Gastroesophageal sphincter (tissue), 4 donors: ENCODE results near the gene GDPD5. TPM values are rescaled to one million over a fixed set of nuclear protein-coding genes. Genes with fewer than 3 reads are reported as not detected.
A peak's percentile ranks its signal among the peaks of the same experiment; 100 is the strongest.

ENCODE experiments used
- ATAC-seq: fragments of 150-250 bp; one replicate; pipeline ENCODE4 v1.9.1; 2016; ENCODE audit warnings: mild to moderate bottlenecking, moderate library complexity
- H3K27ac ChIP-seq, 4 donors: fragments of 200-600 bp; sonication (generic) in 3 of 4; 1 replicate in 3 of 4; 2 replicates in 1 of 4; pipeline ENCODE4 v1.5.1; 2016 to 2019
- H3K27me3 ChIP-seq: fragments of 200-600 bp; sonication (generic); one replicate; pipeline ENCODE4 v1.5.1; 2019
- H3K36me3 ChIP-seq, 2 donors: fragments of 200-600 bp; sonication (generic); one replicate each; pipeline ENCODE4 v1.5.1; 2019; ENCODE audit warnings: control low read depth in 1 of 2
- H3K4me1 ChIP-seq, 3 donors: fragments of 200-600 bp; sonication (generic); 1 replicate in 2 of 3; 2 replicates in 1 of 3; pipeline ENCODE4 v1.5.1; 2016 to 2019; ENCODE audit warnings: control low read depth in 2 of 3
- H3K4me3 ChIP-seq, 2 donors: fragments of 200-600 bp; sonication (generic); one replicate each; pipeline ENCODE4 v1.5.1; 2019; ENCODE audit warnings: mild to moderate bottlenecking in 1 of 2, moderate library complexity in 1 of 2
- H3K9me3 ChIP-seq, 3 donors: fragments of 200-600 bp; sonication (generic); one replicate each; pipeline ENCODE4 v1.5.1; 2017 to 2019; ENCODE audit warnings: control low read depth in 2 of 3
- CTCF ChIP-seq, 4 experiments: fragments of 200-600 bp in 2 of 4; fragments of 450-650 bp in 2 of 4; sonication (generic) in 1 of 4; IDR thresholded peaks; one replicate each; pipeline ENCODE4 v1.5.1; 2017 to 2019; ENCODE audit warnings: antibody characterized with exemption in 4 of 4, mild to moderate bottlenecking in 2 of 4, moderate library complexity in 2 of 4
- EP300 ChIP-seq: sonication (generic); formaldehyde crosslinking; IDR thresholded peaks from one replicate; pipeline ENCODE4 v1.6.1; 2017; ENCODE audit warnings: antibody characterized with exemption, mild to moderate bottlenecking
- POLR2A ChIP-seq, 2 donors: fragments of 450-650 bp; IDR thresholded peaks; one replicate each; pipeline ENCODE4 v1.6.1; 2017; ENCODE audit warnings: antibody characterized with exemption in 2 of 2, mild to moderate bottlenecking in 2 of 2, moderate library complexity in 1 of 2
- POLR2AphosphoS5 ChIP-seq: sonication (generic); formaldehyde crosslinking; IDR thresholded peaks from one replicate; pipeline ENCODE4 v1.6.1; 2017; ENCODE audit warnings: antibody characterized with exemption
- WGBS, 2 donors: methylation state at CpG; one replicate each; pipeline ENCODE4 v1.1.5; 2018; ENCODE audit warnings: low coverage in 1 of 2; 5-methylcytosine and 5-hydroxymethylcytosine counted together
- total RNA-seq, 4 donors: library from RNA; depleted of rRNA; stranded (reverse); fragments of >200 nt; gene quantifications; one replicate each; pipeline ENCODE4 v1.1.0, GENCODE V29; 2016

Gene GDPD5
- total RNA-seq, 4 donors from 2014 or later = 3.8 to 9.3 (median 6.4) TPM

- Histone ChIP-seq H3K9me3 (no peaks in the 10 kb centered on the region), H3K36me3 (no peaks in the 10 kb centered on the region), H3K27me3 (peaks cover 13% of the 10 kb centered on the region), H3K4me1 (peaks cover 0 to 40% (median 14%) of the 10 kb centered on the region in 3 donors), H3K4me3 (peak overlapping the region; percentile 60 to 74), H3K27ac (peak overlapping the region in 2 of 4 donors; percentile 63 to 72)
- ATAC-seq = no peak
- TF ChIP-seq POLR2AphosphoS5 (no peak), EP300 (no peak), CTCF (IDR thresholded peaks at IDR 0.05) (no peak), POLR2A (IDR thresholded peaks at IDR 0.05) (no peak)
- 19 to 32% methylated on average over 13 to 22 of the region's 51 CpGs for WGBS, 2 donors
Observed at GRCh38 chr11:75524665-75525432, 892 bp downstream of the GDPD5 start.

GRCh38 chr11:75523811-75524664 lies 1.7 kb downstream of the GDPD5 start:
- WGBS, 2 donors = 78 to 100% methylated on average over 1 to 6 of the region's 10 CpGs
- no peak for ATAC-seq
- Histone ChIP-seq H3K27ac (no peak overlapping the region), H3K36me3 (no peaks in the 10 kb centered on the region), H3K27me3 (peaks cover 13% of the 10 kb centered on the region), H3K4me3 (peak overlapping the region in 1 of 2 donors; percentile 74), H3K9me3 (no peaks in the 10 kb centered on the region), H3K4me1 (peaks cover 0 to 40% (median 14%) of the 10 kb centered on the region in 3 donors)
- TF ChIP-seq POLR2A (IDR thresholded peaks at IDR 0.05) (no peak), EP300 (no peak), CTCF (IDR thresholded peaks at IDR 0.05) (no peak), POLR2AphosphoS5 (no peak)

GRCh38 chr11:75523189-75523588 lies 2.6 kb downstream of the GDPD5 start:
- Histone ChIP-seq H3K9me3 (no peaks in the 10 kb centered on the region), H3K36me3 (no peaks in the 10 kb centered on the region), H3K27ac (no peak overlapping the region), H3K4me3 (no peak overlapping the region), H3K4me1 (peaks cover 0 to 40% (median 14%) of the 10 kb centered on the region in 3 donors), H3K27me3 (peaks cover 13% of the 10 kb centered on the region)
- WGBS, 2 donors = 80% methylated on average over 1 of the region's 5 CpGs; no CpG with 5 or more reads in 1 of the 2 donors
- no peak for ATAC-seq
- no peak for TF ChIP-seq POLR2A (IDR thresholded peaks at IDR 0.05)
- TF ChIP-seq CTCF (IDR thresholded peaks at IDR 0.05) = no peak
- TF ChIP-seq POLR2AphosphoS5 = no peak
- TF ChIP-seq EP300 = no peak

GRCh38 chr11:75522286-75523044 lies 3.3 kb downstream of the GDPD5 start:
- no peak overlapping the region for H3K27ac ChIP-seq
- TF ChIP-seq CTCF (IDR thresholded peaks at IDR 0.05) = no peak
- TF ChIP-seq EP300 = no peak
- no peak for TF ChIP-seq POLR2A (IDR thresholded peaks at IDR 0.05)
- TF ChIP-seq POLR2AphosphoS5 = no peak
- H3K4me3 ChIP-seq = no peak overlapping the region
- ATAC-seq = no peak
- H3K9me3 ChIP-seq = no peaks in the 10 kb centered on the region
- WGBS, 2 donors = 73 to 94% methylated on average over 3 to 5 of the region's 7 CpGs
- peaks cover 13% of the 10 kb centered on the region for H3K27me3 ChIP-seq
- peaks cover 0 to 40% (median 14%) of the 10 kb centered on the region in 3 donors for H3K4me1 ChIP-seq
- H3K36me3 ChIP-seq = no peaks in the 10 kb centered on the region
